Right cardiac atrium (tissue), 5 donors: Measurements from ENCODE around the gene ZBTB39. TPM values are rescaled to one million over a fixed set of nuclear protein-coding genes. Genes with fewer than 3 reads are reported as not detected.
"Not testable (repeated sequence)": the region's sequence is repeated elsewhere in the genome, so short reads cannot be mapped to it uniquely, and the experiment has no call there.

ENCODE experiments used
- ATAC-seq, 2 donors: fragments of 200-7000 bp; cut with Tn5 transposase; one replicate each; pipeline versions ENCODE4 v1.8.0 to v1.9.1; 2020; ENCODE audit warnings: moderate library complexity in 2 of 2, mild to moderate bottlenecking in 1 of 2
- DNase-seq, 3 donors: peaks; one replicate each; pipeline ENCODE4 v3.0.0-alpha.2; 2020
- H3K27ac ChIP-seq: one replicate; pipeline ENCODE4 v1.5.1; 2013; ENCODE audit warnings: mild to moderate bottlenecking, low read length, control low read depth, moderate library complexity
- H3K27me3 ChIP-seq: one replicate; pipeline ENCODE4 v1.6.1; 2013; ENCODE audit not compliant: control insufficient read depth, insufficient read depth
- H3K4me1 ChIP-seq: one replicate; pipeline ENCODE4 v1.6.1; 2013; ENCODE audit warnings: low read length; ENCODE audit not compliant: control insufficient read depth, insufficient read depth
- H3K4me3 ChIP-seq: one replicate; pipeline ENCODE4 v1.5.1; 2013; ENCODE audit warnings: low read length, control low read depth
- H3K9me3 ChIP-seq: one replicate; pipeline ENCODE4 v1.6.1; 2013; ENCODE audit warnings: low read length; ENCODE audit not compliant: control insufficient read depth
- WGBS: extraction: QIAGEN DNeasy Blood & Tissue Kit; methylation state at CpG from one replicate; pipeline ENCODE4 v1.1.7; 2013; 5-methylcytosine and 5-hydroxymethylcytosine counted together
- intact Hi-C, 4 donors: fragments of 100-400 bp; cut with DNase I; formaldehyde crosslinking; loops; one replicate each; pipeline versions ENCODE4 v1.11.0 to v1.14.0; 2022 to 2023
- long read RNA-seq, 4 donors: library from polyadenylated mRNA; unstranded; transcript quantifications; one replicate each; pipeline ENCODE4 v2.0.0, GENCODE V29; 2020 to 2021
- polyA plus RNA-seq: library from polyadenylated mRNA; stranded (reverse); fragments of 200-250 nt; gene quantifications from one replicate; pipeline ENCODE4 v1.2.3, GENCODE V29; 2013
- total RNA-seq, 4 donors: library from RNA; stranded (reverse); fragmentation: NEBNext Ultra II Directional; extraction: Animal tissue kit (Norgen Biotek cat#: 25700); gene quantifications; one replicate each; pipeline ENCODE4 v1.2.1, GENCODE V29; 2021
- donor health status: healthy with polysubstance abuse.
- donor health status: DM: no; HTN: yes; CAD: no.
- donor health status: DM: no; HTN: no; CAD: no.
- donor health status: DM: no; HTN: yes; CAD: no; lungs with severe emphysema.
- donor health status: DM: yes; HTN: yes; CAD: no.

The ZBTB39 gene
- total RNA-seq = 1 to 10 TPM; 3.7 to 4.5 (median 4.1) TPM
- 1.9 TPM for polyA plus RNA-seq
- long read RNA-seq, donor 1, full-length matches to known transcripts = 11 of 16 reads
- long read RNA-seq, donor 1, partial matches to known transcripts = 0 of 16 reads
- long read RNA-seq, donor 1, other reads (novel, unspliced or antisense) = 5 of 16 reads
- long read RNA-seq, donor 2, full-length matches to known transcripts = 1 of 2 reads
- long read RNA-seq, donor 2, partial matches to known transcripts = 0 of 2 reads
- long read RNA-seq, donor 2, other reads (novel, unspliced or antisense) = 1 of 2 reads
- long read RNA-seq, donor 3, full-length matches to known transcripts = 20 of 28 reads
- long read RNA-seq, donor 3, partial matches to known transcripts = 0 of 28 reads
- long read RNA-seq, donor 3, other reads (novel, unspliced or antisense) = 8 of 28 reads
- long read RNA-seq, donor 4, full-length matches to known transcripts = 4 of 6 reads
- long read RNA-seq, donor 4, partial matches to known transcripts = 0 of 6 reads
- long read RNA-seq, donor 4, other reads (novel, unspliced or antisense) = 2 of 6 reads

- intact Hi-C loops = loop anchor here in 1 of 4 donors (5.0 kb wide), 1 partner anchor 56 kb away; no protein-coding TSS in a partner anchor
These were observed at the start of gene ZBTB39 for GRCh38 chr12:57005980-57006808. Gene ZBTB39, minus strand, starts transcription at chr12:57006546. Its CDS starts 1,629 bp downstream, at chr12:57004917.

GRCh38 chr12:57055824-57056223, 49.5 kb upstream of the ZBTB39 start:
- WGBS = 43% methylated on average over 3 of the region's 3 CpGs
- H3K9me3 ChIP-seq = no peaks in the 10 kb centered on the region
- intact Hi-C loops = loop anchor here in 2 of 4 donors (5.0 kb wide), 2 partner anchors 44 to 294 kb away; partner anchors contain the start of gene HSD17B6 (in 1 of the 2)
- ATAC-seq (no peak), DNase-seq (no peak)
- no peak overlapping the region for H3K4me3 ChIP-seq
- no peaks in the 10 kb centered on the region for H3K4me1 ChIP-seq
- H3K27me3 ChIP-seq = no peaks in the 10 kb centered on the region
- H3K27ac ChIP-seq = no peak overlapping the region

More at GRCh38 chr12:57005980-57006808, at the start of gene ZBTB39:
- Histone ChIP-seq H3K27me3 (no peaks in the 10 kb centered on the region), H3K4me3 (peak within 1 kb of the TSS; percentile 93), H3K27ac (peak within 1 kb of the TSS; percentile 68), H3K4me1 (peaks cover 3% of the 10 kb centered on the region), H3K9me3 (no peaks in the 10 kb centered on the region)
- DNase-seq (peak; percentile 56 to 88 (median 85)), ATAC-seq (peak; percentile 76 to 78)
- WGBS = under 1% methylated on average over 94 of the region's 94 CpGs

- intact Hi-C loops, ATAC-seq, H3K27me3 ChIP-seq: not testable (repeated sequence)
These were observed 47.6 kb upstream of the ZBTB39 start for GRCh38 chr12:57053901-57054300.

GRCh38 chr12:57053146-57053545, 46.8 kb upstream of the ZBTB39 start:
- ATAC-seq, H3K4me1 ChIP-seq, H3K4me3 ChIP-seq, DNase-seq, H3K27me3 ChIP-seq, H3K27ac ChIP-seq, H3K9me3 ChIP-seq, intact Hi-C loops: not testable (repeated sequence)
- 97% methylated on average over 4 of the region's 4 CpGs for WGBS

More at GRCh38 chr12:57053901-57054300, 47.6 kb upstream of the ZBTB39 start:
- 96% methylated on average over 4 of the region's 4 CpGs for WGBS
- DNase-seq, H3K9me3 ChIP-seq, H3K4me1 ChIP-seq, H3K4me3 ChIP-seq, H3K27ac ChIP-seq: not testable (repeated sequence)

GRCh38 chr12:57051011-57051410, 44.7 kb upstream of the ZBTB39 start:
- intact Hi-C loops = no loop called here
- 97% methylated on average over 1 of the region's 1 CpG for WGBS
- ATAC-seq = no peak

GRCh38 chr12:57049890-57050289, 43.5 kb upstream of the ZBTB39 start, which contains the start of gene MYO1A:
Gene MYO1A, minus strand, starts transcription at chr12:57050129. Its CDS starts 1,806 bp downstream, at chr12:57048323.
- Histone ChIP-seq H3K27ac (no peak within 1 kb of the TSS), H3K27me3 (no peaks in the 10 kb centered on the region), H3K4me1 (no peaks in the 10 kb centered on the region), H3K4me3 (no peak within 1 kb of the TSS), H3K9me3 (no peaks in the 10 kb centered on the region)
- DNase-seq (no peak), ATAC-seq (no peak)
- 31% methylated on average over 2 of the region's 2 CpGs for WGBS
- intact Hi-C loops = no loop called here

More at GRCh38 chr12:57051011-57051410, 44.7 kb upstream of the ZBTB39 start:
- Histone ChIP-seq H3K27me3 (no peaks in the 10 kb centered on the region), H3K27ac (no peak overlapping the region), H3K9me3 (no peaks in the 10 kb centered on the region), H3K4me3 (no peak overlapping the region), H3K4me1 (no peaks in the 10 kb centered on the region)
- DNase-seq = no peak

- 78% methylated on average over 4 of the region's 4 CpGs for WGBS
- no peak overlapping the region for H3K27ac ChIP-seq
- H3K4me3 ChIP-seq = no peak overlapping the region
- no peaks in the 10 kb centered on the region for H3K4me1 ChIP-seq
- H3K27me3 ChIP-seq = no peaks in the 10 kb centered on the region
- ATAC-seq (no peak), DNase-seq (no peak)
- intact Hi-C loops = no loop called here
- no peaks in the 10 kb centered on the region for H3K9me3 ChIP-seq
These were observed 42.7 kb upstream of the ZBTB39 start for GRCh38 chr12:57049119-57049446.

- no peak for ATAC-seq
- intact Hi-C loops = no loop called here
- Histone ChIP-seq H3K27ac (no peak overlapping the region), H3K4me1 (no peaks in the 10 kb centered on the region), H3K4me3 (no peak overlapping the region), H3K27me3 (no peaks in the 10 kb centered on the region), H3K9me3 (no peaks in the 10 kb centered on the region)
- DNase-seq = no peak
- WGBS = 79% methylated on average over 1 of the region's 1 CpG
These were observed 42.2 kb upstream of the ZBTB39 start for GRCh38 chr12:57048423-57049118.

- intact Hi-C loops = no loop called here
- H3K4me3 ChIP-seq = no peak overlapping the region
- H3K27ac ChIP-seq = no peak overlapping the region
- no peaks in the 10 kb centered on the region for H3K4me1 ChIP-seq
- no peaks in the 10 kb centered on the region for H3K9me3 ChIP-seq
- 80% methylated on average over 1 of the region's 1 CpG for WGBS
- ATAC-seq (no peak), DNase-seq (no peak)
- no peaks in the 10 kb centered on the region for H3K27me3 ChIP-seq
These were observed 41.6 kb upstream of the ZBTB39 start for GRCh38 chr12:57047981-57048380.
